Body of pancreas (tissue), 4 donors: ENCODE data around the gene CHRNG. TPM values are rescaled to one million over a fixed set of nuclear protein-coding genes. Genes with fewer than 3 reads are reported as not detected.

Experiments used
- ATAC-seq: fragments of 150-250 bp; one replicate; pipeline ENCODE4 v1.9.1; 2016
- DNase-seq, 4 donors: peaks; one replicate each; pipeline ENCODE4 v3.0.0-alpha.2; 2019
- H3K27ac ChIP-seq, 4 donors: fragments of 200-600 bp; sonication (generic); 1 replicate in 3 of 4; 2 replicates in 1 of 4; pipeline versions ENCODE4 v1.5.1 to v1.6.1; 2016 to 2019; ENCODE audit warnings: mild to moderate bottlenecking in 1 of 4, mixed read lengths in 1 of 4, moderate library complexity in 1 of 4
- H3K27me3 ChIP-seq, 2 donors: fragments of 200-600 bp; sonication (generic); one replicate each; pipeline ENCODE4 v1.6.0; 2016; ENCODE audit warnings: mild to moderate bottlenecking in 1 of 2
- H3K36me3 ChIP-seq, 2 donors: fragments of 200-600 bp; sonication (generic); replicated peaks in 1 of 2; 2 replicates each; pipeline ENCODE4 v1.5.1; 2016; ENCODE audit warnings: low read depth in 2 of 2; ENCODE audit not compliant: insufficient read depth in 1 of 2
- H3K4me1 ChIP-seq: fragments of 200-600 bp; sonication (generic); one replicate; pipeline ENCODE4 v1.6.0; 2016
- H3K4me3 ChIP-seq, 2 donors: fragments of 200-600 bp; sonication (generic); 1 replicate in 1 of 2; 2 replicates in 1 of 2; pipeline ENCODE4 v1.5.1; 2016 to 2019
- H3K9me3 ChIP-seq, 3 donors: fragments of 200-600 bp; sonication (generic); 1 replicate in 2 of 3; 2 replicates in 1 of 3; pipeline ENCODE4 v1.5.1; 2016
- POLR2A ChIP-seq, 3 donors: fragments of 450-650 bp; IDR thresholded peaks; one replicate each; pipeline ENCODE4 v1.6.1; 2016; ENCODE audit warnings: antibody characterized with exemption in 3 of 3, mild to moderate bottlenecking in 2 of 3
- WGBS, 2 donors: methylation state at CpG; one replicate each; pipeline ENCODE4 v1.1.5; 2017; 5-methylcytosine and 5-hydroxymethylcytosine counted together
- intact Hi-C: fragments of 100-400 bp; cut with DNase I; formaldehyde crosslinking; loops from one replicate; pipeline ENCODE4 v1.15.1; 2023
- total RNA-seq, 2 donors: library from RNA; depleted of rRNA; stranded (reverse); fragments of >200 nt; gene quantifications; one replicate each; pipeline ENCODE4 v1.1.0, GENCODE V29; 2016
- TF ChIP-seq, protein P1 (sequence below), 7 experiments: fragments of 450-650 bp in 4 of 7; fragments of 200-600 bp in 3 of 7; sonication (generic) in 3 of 7; IDR thresholded peaks; one replicate each; pipeline ENCODE4 v1.5.1; 2016 to 2019; ENCODE audit warnings: antibody characterized with exemption in 7 of 7

The CHRNG gene
- total RNA-seq, 2 donors from 2014 or later = not detected

GRCh38 chr2:232544674-232545073, 5.2 kb downstream of the CHRNG start:
- no peaks in the 10 kb centered on the region for H3K36me3 ChIP-seq
- TF ChIP-seq, protein P1, sequence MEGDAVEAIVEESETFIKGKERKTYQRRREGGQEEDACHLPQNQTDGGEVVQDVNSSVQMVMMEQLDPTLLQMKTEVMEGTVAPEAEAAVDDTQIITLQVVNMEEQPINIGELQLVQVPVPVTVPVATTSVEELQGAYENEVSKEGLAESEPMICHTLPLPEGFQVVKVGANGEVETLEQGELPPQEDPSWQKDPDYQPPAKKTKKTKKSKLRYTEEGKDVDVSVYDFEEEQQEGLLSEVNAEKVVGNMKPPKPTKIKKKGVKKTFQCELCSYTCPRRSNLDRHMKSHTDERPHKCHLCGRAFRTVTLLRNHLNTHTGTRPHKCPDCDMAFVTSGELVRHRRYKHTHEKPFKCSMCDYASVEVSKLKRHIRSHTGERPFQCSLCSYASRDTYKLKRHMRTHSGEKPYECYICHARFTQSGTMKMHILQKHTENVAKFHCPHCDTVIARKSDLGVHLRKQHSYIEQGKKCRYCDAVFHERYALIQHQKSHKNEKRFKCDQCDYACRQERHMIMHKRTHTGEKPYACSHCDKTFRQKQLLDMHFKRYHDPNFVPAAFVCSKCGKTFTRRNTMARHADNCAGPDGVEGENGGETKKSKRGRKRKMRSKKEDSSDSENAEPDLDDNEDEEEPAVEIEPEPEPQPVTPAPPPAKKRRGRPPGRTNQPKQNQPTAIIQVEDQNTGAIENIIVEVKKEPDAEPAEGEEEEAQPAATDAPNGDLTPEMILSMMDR (IDR thresholded peaks at IDR 0.05) = no peak
- TF ChIP-seq POLR2A (IDR thresholded peaks at IDR 0.05) = no peak
- DNase-seq = no peak

GRCh38 chr2:232545511-232546375, 6.3 kb downstream of the CHRNG start:
- WGBS, 2 donors = 79 to 81% methylated on average over 17 of the region's 17 CpGs
- no peaks in the 10 kb centered on the region for H3K9me3 ChIP-seq
- no peak overlapping the region for H3K4me3 ChIP-seq
- no peaks in the 10 kb centered on the region for H3K36me3 ChIP-seq
- no peak for ATAC-seq
- TF ChIP-seq, protein P1 (IDR thresholded peaks at IDR 0.05) = no peak
- TF ChIP-seq POLR2A (IDR thresholded peaks at IDR 0.05) = no peak
- intact Hi-C loops = no loop called here
- no peak overlapping the region for H3K27ac ChIP-seq
- DNase-seq = no peak
- H3K4me1 ChIP-seq = peaks cover 7% of the 10 kb centered on the region
- H3K27me3 ChIP-seq = no peaks in the 10 kb centered on the region

More at GRCh38 chr2:232544674-232545073, 5.2 kb downstream of the CHRNG start:
- 90 to 98% methylated on average over 6 of the region's 6 CpGs for WGBS, 2 donors
- Histone ChIP-seq H3K27me3 (no peaks in the 10 kb centered on the region), H3K4me1 (peaks cover 5% of the 10 kb centered on the region), H3K4me3 (no peak overlapping the region), H3K9me3 (no peaks in the 10 kb centered on the region), H3K27ac (no peak overlapping the region)
- intact Hi-C loops = no loop called here
- no peak for ATAC-seq

DNA sequence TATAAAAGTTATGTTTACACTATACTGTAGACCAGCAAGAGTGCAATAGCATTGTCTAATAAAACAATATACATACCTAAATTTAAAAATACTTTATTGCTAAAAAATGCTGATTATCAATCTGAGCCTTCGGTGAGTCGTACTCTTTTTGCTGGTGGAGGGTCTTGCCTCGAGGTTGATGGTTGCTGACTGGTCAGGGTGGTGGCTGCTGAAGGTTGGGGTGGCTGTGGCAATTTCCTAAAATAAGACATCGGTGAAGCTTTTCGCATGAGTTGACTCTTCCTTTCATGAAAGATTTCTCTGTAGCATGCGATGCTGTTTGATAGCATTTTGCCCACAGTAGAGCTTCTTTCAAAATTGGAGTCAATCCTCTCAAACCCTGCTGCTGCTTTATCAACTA, 8.5 kb downstream of the CHRNG start:
- no peak overlapping the region for H3K27ac ChIP-seq
- no peaks in the 10 kb centered on the region for H3K27me3 ChIP-seq
- H3K4me3 ChIP-seq = no peak overlapping the region
- WGBS, 2 donors = 95 to 99% methylated on average over 6 of the region's 6 CpGs
- DNase-seq (no peak), ATAC-seq (no peak)
- intact Hi-C loops = no loop called here
- TF ChIP-seq, protein P1 (IDR thresholded peaks at IDR 0.05) = no peak
- TF ChIP-seq POLR2A (IDR thresholded peaks at IDR 0.05) = no peak
- H3K9me3 ChIP-seq = no peaks in the 10 kb centered on the region
- H3K4me1 ChIP-seq = peaks cover 26% of the 10 kb centered on the region
- H3K36me3 ChIP-seq = no peaks in the 10 kb centered on the region

DNA sequence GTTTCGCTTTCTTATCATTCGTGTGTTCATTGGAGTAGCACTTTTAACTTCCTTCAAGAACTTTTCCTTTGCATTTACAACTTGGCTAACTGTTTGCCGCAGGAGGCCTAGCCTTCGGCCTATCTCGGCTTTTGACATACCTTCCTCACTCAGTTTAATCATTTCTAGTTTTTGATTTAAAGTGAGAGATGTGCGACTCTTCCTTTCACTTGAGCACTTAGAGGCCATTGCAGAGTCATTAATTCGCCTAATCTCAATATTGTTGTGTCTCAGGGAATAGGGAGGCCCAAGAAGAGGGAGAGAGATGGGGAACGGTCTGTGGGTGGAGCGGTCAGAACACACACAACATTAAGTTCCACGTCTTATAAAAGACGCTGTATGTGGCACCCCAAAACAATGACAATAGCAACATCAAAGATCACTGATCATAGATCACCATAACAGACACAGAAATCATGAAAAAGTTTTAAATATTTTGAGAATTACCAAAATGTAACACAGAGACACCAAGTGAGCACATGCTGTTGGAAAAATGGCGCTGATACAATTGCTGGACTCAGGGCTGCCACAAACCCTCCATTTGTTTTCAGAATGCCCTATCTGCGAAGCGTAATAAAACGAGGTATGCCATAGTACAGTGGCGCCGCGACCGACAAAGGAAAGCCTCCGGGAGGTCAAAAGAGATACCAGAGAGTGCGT, 10.3 kb downstream of the CHRNG start:
- 27 to 30% methylated on average over 21 of the region's 21 CpGs for WGBS, 2 donors
- no peaks in the 10 kb centered on the region for H3K36me3 ChIP-seq
- H3K27me3 ChIP-seq = no peaks in the 10 kb centered on the region
- H3K4me3 ChIP-seq = peak overlapping the region; percentile 58 to 74
- no peaks in the 10 kb centered on the region for H3K9me3 ChIP-seq
- intact Hi-C loops = no loop called here
- TF ChIP-seq, protein P1 (IDR thresholded peaks at IDR 0.05) = no peak
- TF ChIP-seq POLR2A (IDR thresholded peaks at IDR 0.05) = no peak
- DNase-seq (no peak), ATAC-seq (no peak)
- H3K4me1 ChIP-seq = peaks cover 34% of the 10 kb centered on the region
- H3K27ac ChIP-seq = peak overlapping the region; percentile 62 to 98 (median 91)
